Ishikawa (cell line): ENCODE measurements around the gene PSMA2.

Source experiments
- CEBPB ChIP-seq: IDR thresholded peaks from 2 replicates; pipeline ENCODE4 v1.6.1; 2012
- EP300 ChIP-seq: IDR thresholded peaks from 2 replicates; pipeline ENCODE4 v1.6.1; 2012; ENCODE audit warnings: borderline replicate concordance
- FOXM1 ChIP-seq: IDR thresholded peaks from 2 replicates; pipeline ENCODE4 v1.6.1; 2012; ENCODE audit warnings: low read depth, borderline replicate concordance
- NFIC ChIP-seq: IDR thresholded peaks from 2 replicates; pipeline ENCODE4 v1.6.1; 2012
- TAF1 ChIP-seq: IDR thresholded peaks from 2 replicates; pipeline ENCODE4 v1.6.1; 2012; ENCODE audit warnings: low read depth, mild to moderate bottlenecking
- YY1 ChIP-seq: IDR thresholded peaks from 2 replicates; pipeline ENCODE4 v1.6.1; 2012; ENCODE audit warnings: low read depth
- TF ChIP-seq, protein P1 (sequence below): IDR thresholded peaks from 2 replicates; pipeline ENCODE4 v1.6.1; 2012
- TF ChIP-seq, protein P2 (sequence below): IDR thresholded peaks from 2 replicates; pipeline ENCODE4 v1.6.1; 2012
- TF ChIP-seq, protein P3 (sequence below): IDR thresholded peaks from 2 replicates; pipeline ENCODE4 v1.6.1; 2012; ENCODE audit warnings: low read depth, mild to moderate bottlenecking

DNA sequence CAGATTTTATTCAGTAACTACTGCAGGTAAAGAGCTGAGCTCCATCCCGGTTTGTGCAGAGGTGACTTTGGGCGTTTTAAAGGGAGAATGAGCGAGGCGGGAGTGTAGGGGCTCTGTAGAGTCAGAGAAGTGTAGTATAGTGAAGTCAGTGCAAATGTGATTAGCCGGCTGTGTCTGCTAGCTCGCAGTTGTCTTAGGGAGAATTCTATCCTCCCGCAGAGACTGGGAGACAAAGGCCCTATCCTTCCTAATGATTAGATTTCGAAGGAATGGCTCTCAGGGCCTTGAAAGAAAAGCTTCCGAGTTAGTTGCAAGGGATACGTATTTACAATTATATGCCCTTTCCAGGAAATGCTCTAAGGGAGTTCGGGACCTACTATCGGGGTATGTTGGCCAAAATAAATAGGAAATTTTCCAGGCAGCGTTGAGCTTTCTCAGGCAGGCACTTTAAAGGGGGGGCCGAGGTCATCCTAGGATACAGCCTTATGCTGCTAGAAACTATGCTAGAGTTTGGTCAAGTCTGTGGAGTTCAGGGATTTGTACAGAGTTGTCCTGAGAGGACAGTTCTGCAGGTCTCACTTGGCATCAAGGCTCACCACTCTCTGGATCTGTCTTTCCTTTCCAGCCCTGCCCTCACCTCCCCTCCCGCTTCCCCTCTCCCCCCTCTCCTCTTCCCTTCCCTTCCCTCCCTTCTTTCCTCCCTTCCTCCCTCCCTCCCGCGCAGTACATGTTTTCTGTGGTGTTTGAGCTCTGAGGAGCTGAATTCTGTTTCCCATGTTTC, 1.0 kb upstream of the PSMA2 start:
- TF ChIP-seq CEBPB (no peak), NFIC (no peak), EP300 (no peak), FOXM1 (no peak), TAF1 (no peak), YY1 (no peak)
- TF ChIP-seq, protein P1, sequence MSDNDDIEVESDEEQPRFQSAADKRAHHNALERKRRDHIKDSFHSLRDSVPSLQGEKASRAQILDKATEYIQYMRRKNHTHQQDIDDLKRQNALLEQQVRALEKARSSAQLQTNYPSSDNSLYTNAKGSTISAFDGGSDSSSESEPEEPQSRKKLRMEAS = no peak
- TF ChIP-seq, protein P2, sequence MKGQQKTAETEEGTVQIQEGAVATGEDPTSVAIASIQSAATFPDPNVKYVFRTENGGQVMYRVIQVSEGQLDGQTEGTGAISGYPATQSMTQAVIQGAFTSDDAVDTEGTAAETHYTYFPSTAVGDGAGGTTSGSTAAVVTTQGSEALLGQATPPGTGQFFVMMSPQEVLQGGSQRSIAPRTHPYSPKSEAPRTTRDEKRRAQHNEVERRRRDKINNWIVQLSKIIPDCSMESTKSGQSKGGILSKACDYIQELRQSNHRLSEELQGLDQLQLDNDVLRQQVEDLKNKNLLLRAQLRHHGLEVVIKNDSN = no peak
- TF ChIP-seq, protein P3, sequence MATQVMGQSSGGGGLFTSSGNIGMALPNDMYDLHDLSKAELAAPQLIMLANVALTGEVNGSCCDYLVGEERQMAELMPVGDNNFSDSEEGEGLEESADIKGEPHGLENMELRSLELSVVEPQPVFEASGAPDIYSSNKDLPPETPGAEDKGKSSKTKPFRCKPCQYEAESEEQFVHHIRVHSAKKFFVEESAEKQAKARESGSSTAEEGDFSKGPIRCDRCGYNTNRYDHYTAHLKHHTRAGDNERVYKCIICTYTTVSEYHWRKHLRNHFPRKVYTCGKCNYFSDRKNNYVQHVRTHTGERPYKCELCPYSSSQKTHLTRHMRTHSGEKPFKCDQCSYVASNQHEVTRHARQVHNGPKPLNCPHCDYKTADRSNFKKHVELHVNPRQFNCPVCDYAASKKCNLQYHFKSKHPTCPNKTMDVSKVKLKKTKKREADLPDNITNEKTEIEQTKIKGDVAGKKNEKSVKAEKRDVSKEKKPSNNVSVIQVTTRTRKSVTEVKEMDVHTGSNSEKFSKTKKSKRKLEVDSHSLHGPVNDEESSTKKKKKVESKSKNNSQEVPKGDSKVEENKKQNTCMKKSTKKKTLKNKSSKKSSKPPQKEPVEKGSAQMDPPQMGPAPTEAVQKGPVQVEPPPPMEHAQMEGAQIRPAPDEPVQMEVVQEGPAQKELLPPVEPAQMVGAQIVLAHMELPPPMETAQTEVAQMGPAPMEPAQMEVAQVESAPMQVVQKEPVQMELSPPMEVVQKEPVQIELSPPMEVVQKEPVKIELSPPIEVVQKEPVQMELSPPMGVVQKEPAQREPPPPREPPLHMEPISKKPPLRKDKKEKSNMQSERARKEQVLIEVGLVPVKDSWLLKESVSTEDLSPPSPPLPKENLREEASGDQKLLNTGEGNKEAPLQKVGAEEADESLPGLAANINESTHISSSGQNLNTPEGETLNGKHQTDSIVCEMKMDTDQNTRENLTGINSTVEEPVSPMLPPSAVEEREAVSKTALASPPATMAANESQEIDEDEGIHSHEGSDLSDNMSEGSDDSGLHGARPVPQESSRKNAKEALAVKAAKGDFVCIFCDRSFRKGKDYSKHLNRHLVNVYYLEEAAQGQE = no peak
